ENCODE measurements around the gene PRIM2. TPM values are rescaled to one million over a fixed set of nuclear protein-coding genes. Genes with fewer than 3 reads are reported as not detected.
A peak's percentile ranks its signal among the peaks of the same experiment; 100 is the strongest.
"Not testable (repeated sequence)": the region's sequence is repeated elsewhere in the genome, so short reads cannot be mapped to it uniquely, and the experiment has no call there.

Gene PRIM2
- total and polyA plus RNA-seq, 2 donors (not counting 1 experiment from before 2014, with no cell fraction given), result 28.0 to 59.9 TPM

- H3K36me3 ChIP-seq (ENCODE audit: control insufficient read depth, insufficient read depth, low read length); H3K4me1 ChIP-seq (ENCODE audit: control insufficient read depth, extremely low read depth, insufficient read depth, low read length); H2AFZ ChIP-seq (ENCODE audit: low read length); H3K79me2 ChIP-seq (ENCODE audit: control insufficient read depth, insufficient read depth, low read length); H3K4me2 ChIP-seq (ENCODE audit: extremely low read depth, insufficient read depth, low read length); H4K20me1 ChIP-seq (ENCODE audit: control insufficient read depth, extremely low read depth, insufficient read depth, low read length); H3K9ac ChIP-seq (ENCODE audit: insufficient read depth, low read length); H3K9me3 ChIP-seq (ENCODE audit: control insufficient read depth, insufficient read depth, low read depth, low read length); H3K27me3 ChIP-seq (ENCODE audit: control insufficient read depth, insufficient read depth, low read length); H3K4me3 ChIP-seq (replicated peaks in 1 of 4; ENCODE audit: control extremely low read depth in 1 of 4, insufficient read depth in 1 of 4, low read depth in 3 of 4, low read length in 4 of 4): not testable (repeated sequence)
- DNase-seq (ENCODE audit: low read depth in 2 of 2), result peak in 1 of 2 donors; percentile 57
- H3K27ac ChIP-seq (ENCODE audit: insufficient read depth, low read length), result peak overlapping the region; percentile 19
Observed at GRCh38 chr6:57475656-57476055, 158.2 kb downstream of the PRIM2 start.

- not testable (repeated sequence) for H3K4me2 ChIP-seq (ENCODE audit: extremely low read depth, insufficient read depth, low read length); H3K79me2 ChIP-seq (ENCODE audit: control insufficient read depth, insufficient read depth, low read length); H3K27me3 ChIP-seq (ENCODE audit: control insufficient read depth, insufficient read depth, low read length); DNase-seq (ENCODE audit: low read depth in 2 of 2); H3K4me1 ChIP-seq (ENCODE audit: control insufficient read depth, extremely low read depth, insufficient read depth, low read length); H3K27ac ChIP-seq (ENCODE audit: insufficient read depth, low read length); H3K9me3 ChIP-seq (ENCODE audit: control insufficient read depth, insufficient read depth, low read depth, low read length); H2AFZ ChIP-seq (ENCODE audit: low read length); H4K20me1 ChIP-seq (ENCODE audit: control insufficient read depth, extremely low read depth, insufficient read depth, low read length); H3K4me3 ChIP-seq (replicated peaks in 1 of 4; ENCODE audit: control extremely low read depth in 1 of 4, insufficient read depth in 1 of 4, low read depth in 3 of 4, low read length in 4 of 4); H3K36me3 ChIP-seq (ENCODE audit: control insufficient read depth, insufficient read depth, low read length); H3K9ac ChIP-seq (ENCODE audit: insufficient read depth, low read length)
Observed at GRCh38 chr6:57480194-57480593, 162.8 kb downstream of the PRIM2 start.

GRCh38 chr6:57481121-57481520 lies 163.7 kb downstream of the PRIM2 start:
- H3K27ac ChIP-seq (ENCODE audit: insufficient read depth, low read length); H3K79me2 ChIP-seq (ENCODE audit: control insufficient read depth, insufficient read depth, low read length); DNase-seq (ENCODE audit: low read depth in 2 of 2); H3K9me3 ChIP-seq (ENCODE audit: control insufficient read depth, insufficient read depth, low read depth, low read length); H3K27me3 ChIP-seq (ENCODE audit: control insufficient read depth, insufficient read depth, low read length); H3K4me2 ChIP-seq (ENCODE audit: extremely low read depth, insufficient read depth, low read length); H3K9ac ChIP-seq (ENCODE audit: insufficient read depth, low read length); H3K4me3 ChIP-seq (replicated peaks in 1 of 4; ENCODE audit: control extremely low read depth in 1 of 4, insufficient read depth in 1 of 4, low read depth in 3 of 4, low read length in 4 of 4); H3K36me3 ChIP-seq (ENCODE audit: control insufficient read depth, insufficient read depth, low read length); H3K4me1 ChIP-seq (ENCODE audit: control insufficient read depth, extremely low read depth, insufficient read depth, low read length); H4K20me1 ChIP-seq (ENCODE audit: control insufficient read depth, extremely low read depth, insufficient read depth, low read length); H2AFZ ChIP-seq (ENCODE audit: low read length): not testable (repeated sequence)

DNA sequence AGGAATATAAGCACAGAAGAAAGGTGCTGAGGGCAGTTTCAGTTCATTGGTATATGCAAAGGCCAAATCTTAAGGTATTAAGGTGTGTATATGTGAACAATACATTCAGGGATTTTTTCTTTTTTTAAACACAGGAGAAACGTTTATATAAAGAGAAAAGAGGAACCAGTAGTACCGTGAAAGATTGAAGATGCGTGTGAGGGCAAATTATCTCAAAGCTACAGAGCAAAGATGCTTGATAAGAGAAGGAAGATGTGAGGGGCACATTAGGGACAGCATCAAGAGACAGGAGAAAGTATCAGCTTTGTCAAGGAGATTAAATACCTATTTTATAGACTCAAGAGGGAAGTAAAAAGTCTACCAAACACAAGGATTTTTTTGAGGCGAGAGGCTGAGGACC lies 165.0 kb downstream of the PRIM2 start:
- H3K9ac ChIP-seq (ENCODE audit: insufficient read depth, low read length); H3K27ac ChIP-seq (ENCODE audit: insufficient read depth, low read length); H3K27me3 ChIP-seq (ENCODE audit: control insufficient read depth, insufficient read depth, low read length); H3K79me2 ChIP-seq (ENCODE audit: control insufficient read depth, insufficient read depth, low read length); H3K36me3 ChIP-seq (ENCODE audit: control insufficient read depth, insufficient read depth, low read length); H4K20me1 ChIP-seq (ENCODE audit: control insufficient read depth, extremely low read depth, insufficient read depth, low read length); H3K9me3 ChIP-seq (ENCODE audit: control insufficient read depth, insufficient read depth, low read depth, low read length); H3K4me1 ChIP-seq (ENCODE audit: control insufficient read depth, extremely low read depth, insufficient read depth, low read length); H3K4me2 ChIP-seq (ENCODE audit: extremely low read depth, insufficient read depth, low read length); H3K4me3 ChIP-seq (replicated peaks in 1 of 4; ENCODE audit: control extremely low read depth in 1 of 4, insufficient read depth in 1 of 4, low read depth in 3 of 4, low read length in 4 of 4); DNase-seq (ENCODE audit: low read depth in 2 of 2); H2AFZ ChIP-seq (ENCODE audit: low read length): not testable (repeated sequence)

GRCh38 chr6:57486494-57487081 lies 169.2 kb downstream of the PRIM2 start:
- peak; percentile 65 to 78 for DNase-seq (ENCODE audit: low read depth in 2 of 2)
- not testable (repeated sequence) for H3K4me2 ChIP-seq (ENCODE audit: extremely low read depth, insufficient read depth, low read length); H3K9ac ChIP-seq (ENCODE audit: insufficient read depth, low read length); H3K4me3 ChIP-seq (replicated peaks in 1 of 4; ENCODE audit: control extremely low read depth in 1 of 4, insufficient read depth in 1 of 4, low read depth in 3 of 4, low read length in 4 of 4); H3K9me3 ChIP-seq (ENCODE audit: control insufficient read depth, insufficient read depth, low read depth, low read length); H3K27ac ChIP-seq (ENCODE audit: insufficient read depth, low read length); H2AFZ ChIP-seq (ENCODE audit: low read length); H3K36me3 ChIP-seq (ENCODE audit: control insufficient read depth, insufficient read depth, low read length); H3K79me2 ChIP-seq (ENCODE audit: control insufficient read depth, insufficient read depth, low read length); H3K4me1 ChIP-seq (ENCODE audit: control insufficient read depth, extremely low read depth, insufficient read depth, low read length); H4K20me1 ChIP-seq (ENCODE audit: control insufficient read depth, extremely low read depth, insufficient read depth, low read length); H3K27me3 ChIP-seq (ENCODE audit: control insufficient read depth, insufficient read depth, low read length)

DNA sequence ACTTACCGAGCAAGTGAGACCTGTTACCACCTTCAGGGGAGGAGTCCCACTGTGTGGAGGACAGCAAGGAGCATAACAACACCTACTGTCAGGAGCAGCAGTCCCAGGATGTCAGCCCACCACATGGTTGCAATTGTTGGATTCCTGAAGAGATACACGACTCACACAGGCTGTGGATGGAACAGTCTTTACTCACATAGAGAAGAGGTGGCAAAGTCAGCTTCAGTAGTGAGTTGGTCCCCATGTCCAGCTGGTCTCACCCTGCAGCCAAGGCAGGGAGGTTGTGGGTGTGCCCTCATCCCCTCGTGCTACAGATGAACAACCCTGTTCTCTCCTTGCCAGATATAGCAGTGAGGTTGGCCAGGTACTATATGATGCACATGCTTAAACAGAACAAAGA lies 171.1 kb downstream of the PRIM2 start:
- H3K4me1 ChIP-seq (ENCODE audit: control insufficient read depth, extremely low read depth, insufficient read depth, low read length); H3K27me3 ChIP-seq (ENCODE audit: control insufficient read depth, insufficient read depth, low read length); H3K9ac ChIP-seq (ENCODE audit: insufficient read depth, low read length); H3K4me3 ChIP-seq (replicated peaks in 1 of 4; ENCODE audit: control extremely low read depth in 1 of 4, insufficient read depth in 1 of 4, low read depth in 3 of 4, low read length in 4 of 4); H3K79me2 ChIP-seq (ENCODE audit: control insufficient read depth, insufficient read depth, low read length); H3K36me3 ChIP-seq (ENCODE audit: control insufficient read depth, insufficient read depth, low read length); H3K4me2 ChIP-seq (ENCODE audit: extremely low read depth, insufficient read depth, low read length); H2AFZ ChIP-seq (ENCODE audit: low read length); DNase-seq (ENCODE audit: low read depth in 2 of 2); H3K9me3 ChIP-seq (ENCODE audit: control insufficient read depth, insufficient read depth, low read depth, low read length); H4K20me1 ChIP-seq (ENCODE audit: control insufficient read depth, extremely low read depth, insufficient read depth, low read length): not testable (repeated sequence)
- H3K27ac ChIP-seq (ENCODE audit: insufficient read depth, low read length), result peak overlapping the region; percentile 3

DNA sequence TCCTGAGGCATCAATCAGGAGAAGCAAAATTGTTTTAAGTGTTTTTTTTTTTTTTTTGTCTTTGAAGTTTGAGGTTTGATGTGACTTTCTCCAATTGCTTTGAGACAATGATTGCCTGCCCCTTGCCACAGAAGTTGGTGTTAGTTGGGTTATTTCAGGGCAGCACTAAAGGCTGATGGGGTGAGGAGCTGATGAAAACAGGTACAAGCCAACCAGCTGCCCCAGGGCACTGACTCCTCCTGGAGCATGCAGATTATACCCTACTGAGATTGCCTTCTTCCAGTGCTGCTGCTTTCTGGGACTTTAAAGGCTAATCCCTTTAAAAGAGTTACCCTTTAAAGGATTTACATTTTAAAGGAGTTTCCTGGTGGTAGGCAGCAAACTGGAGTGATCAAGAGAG lies 172.5 kb downstream of the PRIM2 start:
- H3K36me3 ChIP-seq (ENCODE audit: control insufficient read depth, insufficient read depth, low read length); DNase-seq (ENCODE audit: low read depth in 2 of 2); H3K9ac ChIP-seq (ENCODE audit: insufficient read depth, low read length); H4K20me1 ChIP-seq (ENCODE audit: control insufficient read depth, extremely low read depth, insufficient read depth, low read length); H2AFZ ChIP-seq (ENCODE audit: low read length); H3K27ac ChIP-seq (ENCODE audit: insufficient read depth, low read length); H3K4me3 ChIP-seq (replicated peaks in 1 of 4; ENCODE audit: control extremely low read depth in 1 of 4, insufficient read depth in 1 of 4, low read depth in 3 of 4, low read length in 4 of 4); H3K4me2 ChIP-seq (ENCODE audit: extremely low read depth, insufficient read depth, low read length); H3K79me2 ChIP-seq (ENCODE audit: control insufficient read depth, insufficient read depth, low read length); H3K4me1 ChIP-seq (ENCODE audit: control insufficient read depth, extremely low read depth, insufficient read depth, low read length); H3K9me3 ChIP-seq (ENCODE audit: control insufficient read depth, insufficient read depth, low read depth, low read length); H3K27me3 ChIP-seq (ENCODE audit: control insufficient read depth, insufficient read depth, low read length): not testable (repeated sequence)

All from fibroblast of lung (primary cell).